CD4-positive, alpha-beta memory T cell (primary cell): Measurements from ENCODE around the gene THAP11. TPM values are rescaled to one million over a fixed set of nuclear protein-coding genes. Genes with fewer than 3 reads are reported as not detected.
"Not testable (repeated sequence)": the region's sequence is repeated elsewhere in the genome, so short reads cannot be mapped to it uniquely, and the experiment has no call there.

Experiments
- CTCF ChIA-PET: fragments of 350-600 bp; sonication (Branson Sonifier 250); formaldehyde crosslinking; loops from one replicate; lab custom pipeline; 2021; ENCODE audit warnings: inconsistent platforms; ENCODE audit not compliant: partially characterized antibody; lab: Charles Lee
- POLR2A ChIA-PET: fragments of 350-600 bp; sonication (Branson Sonifier 250); formaldehyde crosslinking; loops from one replicate; lab custom pipeline; 2021; ENCODE audit not compliant: partially characterized antibody; lab: Charles Lee
- DNase-seq, 5 donors: peaks; one replicate each; pipeline versions ENCODE4 v3.0.0 to v3.0.0-alpha.2; 2020 to 2022; ENCODE audit warnings: mixed read lengths in 1 of 5
- H3K27ac ChIP-seq: one replicate; pipeline ENCODE4 v1.7.0; 2013; ENCODE audit warnings: low read depth, low read length
- H3K27me3 ChIP-seq: 2 replicates; pipeline ENCODE4 v1.7.0; 2013; ENCODE audit warnings: mild to moderate bottlenecking, low read length, moderate library complexity; ENCODE audit not compliant: insufficient read depth
- H3K36me3 ChIP-seq: 2 replicates; pipeline ENCODE4 v1.7.0; 2013; ENCODE audit warnings: mild to moderate bottlenecking, low read length, moderate library complexity; ENCODE audit not compliant: insufficient read depth
- H3K4me1 ChIP-seq: 2 replicates; pipeline ENCODE4 v1.7.0; 2013; ENCODE audit warnings: mild to moderate bottlenecking, low read length, moderate library complexity; ENCODE audit not compliant: insufficient read depth
- H3K4me3 ChIP-seq, 2 donors: one replicate each; pipeline ENCODE4 v1.7.0; 2013; ENCODE audit warnings: low read length in 2 of 2, mild to moderate bottlenecking in 1 of 2
- H3K9me3 ChIP-seq, 2 donors: one replicate each; pipeline ENCODE4 v1.7.0; 2013; ENCODE audit warnings: low read length in 2 of 2, control low read depth in 1 of 2; ENCODE audit not compliant: control insufficient read depth in 1 of 2
- H3K27ac Mint-ChIP-seq, 7 donors: one replicate each; pipeline ENCODE4 v1.8.0; 2020 to 2021; ENCODE audit warnings: mixed read lengths in 7 of 7, mild to moderate bottlenecking in 6 of 7, inconsistent platforms in 3 of 7, moderate library complexity in 3 of 7
- H3K27me3 Mint-ChIP-seq, 2 donors: one replicate each; pipeline ENCODE4 v1.8.0; 2020 to 2021; ENCODE audit warnings: mixed read lengths in 2 of 2
- H3K36me3 Mint-ChIP-seq, 2 donors: one replicate each; pipeline ENCODE4 v1.8.0; 2020 to 2021; ENCODE audit warnings: mixed read lengths in 2 of 2, inconsistent platforms in 1 of 2, mild to moderate bottlenecking in 1 of 2
- H3K4me1 Mint-ChIP-seq, 4 donors: one replicate each; pipeline ENCODE4 v1.8.0; 2020 to 2021; ENCODE audit warnings: mixed read lengths in 4 of 4, mild to moderate bottlenecking in 1 of 4
- H3K4me3 Mint-ChIP-seq, 8 donors: one replicate each; pipeline ENCODE4 v1.8.0; 2020 to 2021; ENCODE audit warnings: mixed read lengths in 8 of 8, mild to moderate bottlenecking in 7 of 8, moderate library complexity in 6 of 8, inconsistent platforms in 3 of 8
- H3K9me3 Mint-ChIP-seq, 8 donors: one replicate each; pipeline ENCODE4 v1.8.0; 2020 to 2021; ENCODE audit warnings: mixed read lengths in 8 of 8, mild to moderate bottlenecking in 5 of 8, inconsistent platforms in 3 of 8, moderate library complexity in 1 of 8
- intact Hi-C: fragments of 100-400 bp; cut with micrococcal nuclease; formaldehyde crosslinking; loops from one replicate; pipeline ENCODE4 v1.15.1; 2023
- polyA plus RNA-seq, 2 donors: library from polyadenylated mRNA; unstranded; fragments of 300-500 nt; fragmentation: Illumina TruSeq; gene quantifications; one replicate each; pipeline ENCODE4 v1.2.3, GENCODE V29; 2021
- total RNA-seq, 2 experiments: library from RNA; stranded (reverse); gene quantifications; one replicate each; pipeline ENCODE4 v1.2.3, GENCODE V29; 2021

The THAP11 gene
- total and polyA plus RNA-seq, 4 experiments from 2014 or later, result 56.8 to 147 (median 94.4) TPM

GRCh38 chr16:67858500-67858899, 16.4 kb downstream of the THAP11 start:
- no peak overlapping the region for H3K4me3 ChIP-seq
- DNase-seq, result no peak
- no peaks in the 10 kb centered on the region for H3K9me3 ChIP-seq
- no peaks in the 10 kb centered on the region for H3K27me3 ChIP-seq
- Mint-ChIP-seq H3K4me3 (peak overlapping the region in 1 of 8 donors; percentile 59), H3K36me3 (peaks cover 0 to 16% of the 10 kb centered on the region in 2 donors), H3K27me3 (no peaks in the 10 kb centered on the region), H3K4me1 (peaks cover 24 to 56% (median 37%) of the 10 kb centered on the region in 4 donors), H3K27ac (peak overlapping the region; percentile 54 to 95 (median 91)), H3K9me3 (no peaks in the 10 kb centered on the region)
- CTCF ChIA-PET, result interaction anchor here (0.7 to 3.9 kb wide), 2 partner anchors 43 to 199 kb away, joined by 3 to 17 read pairs; no protein-coding TSS in a partner anchor
- peak overlapping the region; percentile 37 for H3K27ac ChIP-seq
- H3K36me3 ChIP-seq, result peaks cover 14% of the 10 kb centered on the region
- POLR2A ChIA-PET, result no interaction called here
- peaks cover 24% of the 10 kb centered on the region for H3K4me1 ChIP-seq
- intact Hi-C loops, result no loop called here

GRCh38 chr16:67860589-67861398, 18.7 kb downstream of the THAP11 start:
- H3K27ac ChIP-seq, result no peak overlapping the region
- no peak for DNase-seq
- peak overlapping the region in 5 of 7 donors; percentile 35 to 78 (median 47) for H3K27ac Mint-ChIP-seq

DNA sequence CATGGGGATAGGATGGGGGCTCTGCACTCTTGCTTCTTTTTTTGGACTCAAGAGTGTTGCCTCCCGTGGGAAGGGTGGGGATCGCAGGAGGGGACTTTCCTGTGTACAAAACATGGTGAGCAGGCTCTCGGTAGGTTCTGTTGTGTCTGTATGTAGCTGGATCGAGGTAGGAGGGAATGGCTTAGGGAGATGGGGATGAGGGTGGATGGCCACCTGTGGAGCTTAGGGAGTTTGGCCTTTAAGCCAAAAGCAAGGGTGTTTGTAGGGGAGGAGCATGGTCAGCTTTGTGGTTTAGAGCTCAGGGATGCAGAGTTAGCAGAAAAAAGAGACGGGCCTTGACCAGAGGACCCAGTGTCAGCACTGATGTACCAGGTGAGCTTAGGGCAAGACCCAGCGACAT, 19.8 kb downstream of the THAP11 start:
- no peak for DNase-seq
- H3K4me3 Mint-ChIP-seq, result no peak overlapping the region
- peaks cover 17 to 38% (median 26%) of the 10 kb centered on the region in 4 donors for H3K4me1 Mint-ChIP-seq
- peak overlapping the region in 3 of 7 donors; percentile 35 to 72 (median 47) for H3K27ac Mint-ChIP-seq
- Histone ChIP-seq H3K27me3 (no peaks in the 10 kb centered on the region), H3K4me3 (no peak overlapping the region), H3K9me3 (no peaks in the 10 kb centered on the region), H3K36me3 (peaks cover 14% of the 10 kb centered on the region), H3K27ac (no peak overlapping the region), H3K4me1 (peaks cover 20% of the 10 kb centered on the region)
- H3K9me3 Mint-ChIP-seq, result no peaks in the 10 kb centered on the region
- ChIA-PET CTCF (interaction anchor here (0.7 to 5.8 kb wide), 4 partner anchors 12 to 46 kb away, joined by 3 to 46 read pairs (median 4); no protein-coding TSS in a partner anchor), POLR2A (no interaction called here)
- H3K27me3 Mint-ChIP-seq, result no peaks in the 10 kb centered on the region
- intact Hi-C loops, result no loop called here
- H3K36me3 Mint-ChIP-seq, result peaks cover 5 to 24% of the 10 kb centered on the region in 2 donors

More at GRCh38 chr16:67860589-67861398, 18.7 kb downstream of the THAP11 start:
- POLR2A ChIA-PET, result interaction anchor here (1.0 to 1.1 kb wide), 2 partner anchors 11 to 13 kb away, joined by 3 to 4 read pairs; no protein-coding TSS in a partner anchor
- Mint-ChIP-seq H3K9me3 (no peaks in the 10 kb centered on the region), H3K4me1 (peaks cover 19 to 42% (median 29%) of the 10 kb centered on the region in 4 donors), H3K36me3 (peaks cover 5 to 23% of the 10 kb centered on the region in 2 donors), H3K4me3 (no peak overlapping the region), H3K27me3 (no peaks in the 10 kb centered on the region)
- Histone ChIP-seq H3K4me3 (no peak overlapping the region), H3K36me3 (peaks cover 14% of the 10 kb centered on the region), H3K9me3 (no peaks in the 10 kb centered on the region), H3K27me3 (no peaks in the 10 kb centered on the region), H3K4me1 (peaks cover 24% of the 10 kb centered on the region)
- intact Hi-C loops, result no loop called here
- CTCF ChIA-PET, result interaction anchor here (0.5 to 1.7 kb wide), 3 partner anchors 16 to 44 kb away, joined by 3 to 4 read pairs (median 3); no protein-coding TSS in a partner anchor

DNA sequence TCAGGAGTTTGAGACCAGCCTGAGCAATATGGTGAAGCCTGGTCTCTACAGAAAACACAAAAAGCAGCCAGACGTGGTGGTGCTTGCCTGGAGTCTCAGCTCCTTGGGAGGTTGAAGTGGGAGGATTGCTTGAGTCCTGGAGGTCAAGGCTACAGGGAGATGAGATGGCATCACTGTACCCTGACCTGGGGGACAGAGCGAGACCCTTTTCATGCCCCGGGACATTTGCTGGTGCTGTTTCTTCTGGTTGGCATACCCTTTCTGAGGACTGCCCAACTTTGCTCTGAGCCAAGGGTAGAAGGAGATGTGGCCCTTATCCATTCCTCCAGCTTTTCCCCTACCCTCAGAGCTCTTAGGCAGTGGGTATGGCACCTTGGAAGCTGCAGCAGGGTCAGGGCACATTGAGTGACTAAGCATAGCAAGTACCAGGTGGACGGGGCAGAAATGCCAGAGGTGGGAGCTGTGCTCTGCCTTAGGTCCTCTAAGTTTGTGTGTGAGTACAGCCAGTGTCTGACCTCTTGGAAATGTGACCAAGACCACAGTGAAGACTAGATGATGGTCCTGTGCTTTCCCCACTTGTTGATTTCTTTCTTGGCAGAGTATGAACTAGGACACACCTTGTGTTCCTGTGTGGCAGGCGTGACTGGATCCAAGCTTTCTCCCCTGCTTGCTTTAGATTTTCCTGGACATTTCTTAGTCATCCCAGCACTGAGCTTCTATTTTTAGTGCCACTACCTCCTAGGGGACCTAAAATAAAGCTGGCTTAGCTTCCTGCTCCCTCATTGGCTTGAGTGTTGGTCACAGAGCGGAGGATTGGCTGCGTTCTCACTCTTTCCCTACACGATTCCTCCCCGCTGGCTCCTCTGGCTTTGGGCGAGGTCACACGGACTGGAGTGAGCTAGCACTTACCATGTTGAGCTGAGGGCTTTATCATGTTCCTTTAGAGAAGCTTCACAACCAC, 20.8 kb downstream of the THAP11 start:
- no peaks in the 10 kb centered on the region for H3K27me3 ChIP-seq
- no peak overlapping the region for H3K4me3 ChIP-seq
- peaks cover 10% of the 10 kb centered on the region for H3K4me1 ChIP-seq
- peaks cover 8 to 28% (median 16%) of the 10 kb centered on the region in 4 donors for H3K4me1 Mint-ChIP-seq
- CTCF ChIA-PET, result interaction anchor here (0.7 to 5.8 kb wide), 8 partner anchors 13 to 340 kb away, joined by 3 to 46 read pairs (median 4); no protein-coding TSS in a partner anchor
- H3K9me3 ChIP-seq, result no peaks in the 10 kb centered on the region
- POLR2A ChIA-PET, result interaction anchor here (0.6 kb wide), 1 partner anchor 143 kb away, joined by 3 read pairs; no protein-coding TSS in a partner anchor
- H3K27ac Mint-ChIP-seq, result peak overlapping the region in 4 of 7 donors; percentile 29 to 72 (median 62)
- intact Hi-C loops, result no loop called here
- H3K9me3 Mint-ChIP-seq, result no peaks in the 10 kb centered on the region
- no peak for DNase-seq
- peaks cover 19% of the 10 kb centered on the region for H3K36me3 ChIP-seq
- no peaks in the 10 kb centered on the region for H3K27me3 Mint-ChIP-seq
- H3K27ac ChIP-seq, result no peak overlapping the region
- peaks cover 5 to 25% of the 10 kb centered on the region in 2 donors for H3K36me3 Mint-ChIP-seq
- no peak overlapping the region for H3K4me3 Mint-ChIP-seq

- H3K9me3 ChIP-seq, H3K9me3 Mint-ChIP-seq, intact Hi-C loops, H3K4me3 ChIP-seq, H3K27ac Mint-ChIP-seq, H3K27ac ChIP-seq, H3K4me1 ChIP-seq, H3K27me3 ChIP-seq, H3K4me3 Mint-ChIP-seq, H3K27me3 Mint-ChIP-seq, DNase-seq: not testable (repeated sequence)
- ChIA-PET POLR2A (interaction anchor here (0.6 kb wide), 1 partner anchor 9 kb away, joined by 3 read pairs; the partner anchor contains the start of gene EDC4), CTCF (interaction anchor here (0.8 to 5.8 kb wide), 4 partner anchors 14 to 65 kb away, joined by 3 to 46 read pairs (median 4); no protein-coding TSS in a partner anchor)
- peaks cover 5 to 26% of the 10 kb centered on the region in 2 donors for H3K36me3 Mint-ChIP-seq
- H3K36me3 ChIP-seq, result peaks cover 19% of the 10 kb centered on the region
- H3K4me1 Mint-ChIP-seq, result peaks cover 5 to 17% (median 8%) of the 10 kb centered on the region in 4 donors
Measured at GRCh38 chr16:67864044-67864443, 21.9 kb downstream of the THAP11 start.

- intact Hi-C loops, result no loop called here
Measured at GRCh38 chr16:67864594-67864993, 22.5 kb downstream of the THAP11 start.

More at GRCh38 chr16:67864594-67864993, 22.5 kb downstream of the THAP11 start:
- no peaks in the 10 kb centered on the region for H3K9me3 ChIP-seq
- H3K4me3 ChIP-seq, result no peak overlapping the region
- ChIA-PET CTCF (interaction anchor here (1.3 to 5.8 kb wide), 2 partner anchors 49 to 343 kb away, joined by 4 to 46 read pairs; no protein-coding TSS in a partner anchor), POLR2A (interaction anchor here (0.6 kb wide), 1 partner anchor 9 kb away, joined by 3 read pairs; the partner anchor contains the start of gene EDC4)
- Mint-ChIP-seq H3K27me3 (no peaks in the 10 kb centered on the region), H3K4me3 (no peak overlapping the region), H3K27ac (peak overlapping the region in 3 of 7 donors; percentile 30 to 52 (median 41)), H3K9me3 (no peaks in the 10 kb centered on the region), H3K36me3 (peaks cover 5 to 26% of the 10 kb centered on the region in 2 donors), H3K4me1 (peaks cover 5 to 15% (median 8%) of the 10 kb centered on the region in 4 donors)
- H3K27me3 ChIP-seq, result no peaks in the 10 kb centered on the region
- no peaks in the 10 kb centered on the region for H3K4me1 ChIP-seq
- peaks cover 19% of the 10 kb centered on the region for H3K36me3 ChIP-seq
- H3K27ac ChIP-seq, result no peak overlapping the region
- DNase-seq, result no peak
